Activated CD4-positive, alpha-beta T cell treated with anti-CD3 and anti-CD28 coated beads for 48 hours (primary cell): ENCODE measurements around the gene PLCG2.
"Not testable (repeated sequence)": the region's sequence is repeated elsewhere in the genome, so short reads cannot be mapped to it uniquely, and the experiment has no call there.

Experiments used
- DNase-seq: peaks from one replicate; pipeline ENCODE4 v3.0.0-alpha.2; 2020

The PLCG2 gene

DNA sequence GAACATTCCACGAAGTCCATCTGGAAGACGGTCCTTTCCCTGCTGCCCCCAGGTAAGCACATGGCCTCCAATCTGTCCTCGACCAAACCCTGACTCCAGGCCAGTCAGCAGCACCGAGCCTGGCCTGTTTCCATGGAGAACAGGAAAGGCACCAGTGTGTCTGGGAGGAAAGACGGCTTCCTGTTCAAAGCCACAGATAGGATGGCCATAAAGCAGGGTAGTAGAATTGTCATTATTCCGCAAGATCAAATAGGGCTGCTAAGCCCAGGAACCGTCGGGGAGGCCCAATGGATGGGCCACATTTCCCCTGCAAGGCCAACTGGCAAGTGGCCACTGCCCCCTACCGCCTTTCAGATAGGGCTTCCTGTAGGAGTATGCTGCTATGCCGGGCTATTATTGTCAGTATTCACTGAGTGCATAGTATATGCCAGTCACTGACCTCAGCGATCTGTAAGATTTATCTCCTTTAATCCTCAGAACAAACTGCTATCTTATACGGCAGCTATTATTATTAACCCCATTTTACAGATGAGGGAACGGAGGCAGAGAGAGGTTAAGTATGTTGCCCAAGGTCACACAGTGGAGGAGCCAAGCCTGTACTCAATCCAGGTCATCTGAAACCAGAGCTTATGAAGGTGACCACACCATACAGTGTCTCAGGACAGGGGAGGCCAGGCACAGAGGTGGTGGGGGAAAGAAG is 23.0 kb upstream of the PLCG2 start:
- no peak for DNase-seq

DNA sequence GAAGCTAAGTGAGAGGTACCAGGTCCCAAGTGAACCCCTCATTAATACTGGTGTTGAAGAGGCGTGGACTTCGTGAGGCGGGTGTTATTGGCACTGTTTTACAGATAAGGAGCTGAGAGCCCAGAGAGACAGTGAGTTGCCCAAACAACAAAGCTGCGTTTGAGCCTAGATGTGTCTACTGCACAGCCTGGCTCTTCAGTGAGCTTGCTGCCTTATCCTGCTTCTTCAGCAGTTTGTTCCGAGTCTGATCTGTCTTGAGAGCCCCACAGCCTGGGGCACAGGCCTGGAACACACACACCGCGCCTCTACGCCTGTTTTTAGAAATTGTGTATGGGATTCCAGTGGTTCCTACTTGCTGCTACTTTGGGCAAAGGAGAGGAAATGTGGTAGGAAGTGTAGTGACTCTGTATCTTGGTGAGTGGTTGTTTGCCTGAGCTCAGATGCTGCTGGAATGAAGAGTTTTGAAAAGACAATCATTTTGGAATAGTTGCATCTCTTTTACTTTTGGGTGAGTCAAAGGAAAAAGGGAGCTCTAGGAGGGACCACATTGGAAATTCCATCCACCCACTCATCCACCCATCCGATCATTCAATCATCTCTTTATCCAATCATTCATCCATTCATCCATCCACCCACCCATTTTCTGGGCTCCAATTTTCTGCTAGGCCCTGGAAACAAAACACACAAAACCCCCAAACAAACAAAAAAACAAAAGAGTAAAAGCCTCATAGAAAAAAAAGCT is 22.3 kb upstream of the PLCG2 start:
- no peak for DNase-seq

DNA sequence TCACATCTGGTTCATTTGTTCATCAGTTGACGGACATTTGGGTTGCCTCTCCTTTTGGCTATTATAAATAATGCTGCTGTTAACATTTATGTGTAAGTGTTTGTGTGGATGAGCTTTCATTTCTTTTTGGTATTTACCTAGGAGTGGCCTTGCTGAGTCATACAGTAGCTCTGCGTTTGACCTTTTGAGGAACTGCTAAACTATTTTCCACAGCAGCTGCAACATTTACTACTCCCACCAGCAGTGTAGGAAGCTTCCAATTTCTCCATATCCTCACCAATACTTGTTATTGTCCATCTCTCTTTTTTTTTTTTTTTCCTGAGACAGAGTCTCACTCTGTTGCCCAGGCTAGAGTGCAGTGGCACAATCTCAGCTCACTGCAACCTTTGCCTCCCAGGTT is 20.7 kb upstream of the PLCG2 start:
- DNase-seq = no peak

DNA sequence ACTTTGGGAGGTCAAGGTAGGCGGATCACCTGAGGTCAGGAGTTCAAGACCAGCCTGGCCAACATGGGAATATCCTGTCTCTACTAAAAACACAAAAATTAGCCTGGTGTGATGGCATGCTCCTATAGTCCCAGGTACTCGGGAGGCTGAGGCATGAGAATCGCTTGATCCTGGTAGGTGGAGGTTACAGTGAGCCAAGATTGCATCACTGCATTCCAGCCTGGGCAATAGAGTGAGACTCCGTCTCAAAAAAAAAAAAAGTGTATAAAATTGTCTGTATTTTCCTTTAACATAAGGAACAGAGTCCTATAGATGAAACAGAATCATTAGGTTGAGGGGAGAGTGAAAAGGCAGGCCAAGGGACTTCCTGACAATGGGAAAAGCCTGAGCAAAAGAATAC is 16.8 kb upstream of the PLCG2 start:
- DNase-seq = not testable (repeated sequence)

DNA sequence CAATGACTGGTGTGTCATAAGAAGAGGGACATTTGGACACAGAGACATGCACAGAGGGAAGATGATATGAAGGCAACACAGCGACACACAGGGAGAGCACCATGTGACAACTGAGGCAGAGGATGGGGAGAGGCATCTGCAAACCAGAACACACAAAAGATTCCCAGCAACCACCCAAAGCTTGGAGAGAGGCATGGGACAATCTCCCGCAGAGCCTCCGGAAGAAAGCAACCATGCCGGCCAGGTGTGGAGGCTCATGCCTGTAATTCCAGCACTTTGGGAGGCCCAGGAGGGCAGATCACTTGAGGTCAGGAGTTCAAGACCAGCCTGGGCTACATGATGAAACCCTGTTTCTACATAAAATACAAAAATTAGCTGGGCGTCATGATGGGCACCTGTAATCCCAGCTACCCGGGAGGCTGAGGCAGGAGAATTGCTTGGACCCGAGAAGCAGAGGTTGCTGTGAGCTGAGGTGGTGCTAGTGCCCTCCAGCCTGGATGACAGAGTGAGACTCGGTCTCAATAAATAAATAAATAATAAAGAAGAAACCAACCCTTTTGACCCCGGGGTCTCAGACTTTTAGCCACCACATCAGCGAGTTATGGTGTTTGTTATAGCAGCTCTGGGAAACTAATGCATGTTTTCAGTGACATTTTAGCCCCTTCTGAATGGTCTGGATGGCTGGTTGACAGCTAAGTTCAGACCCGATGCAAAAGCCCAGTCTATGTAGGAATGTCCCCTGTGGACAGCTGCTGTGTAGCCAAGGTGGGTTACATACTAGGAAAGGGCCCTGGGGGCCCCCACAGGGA is 13.8 kb upstream of the PLCG2 start:
- DNase-seq = no peak

DNA sequence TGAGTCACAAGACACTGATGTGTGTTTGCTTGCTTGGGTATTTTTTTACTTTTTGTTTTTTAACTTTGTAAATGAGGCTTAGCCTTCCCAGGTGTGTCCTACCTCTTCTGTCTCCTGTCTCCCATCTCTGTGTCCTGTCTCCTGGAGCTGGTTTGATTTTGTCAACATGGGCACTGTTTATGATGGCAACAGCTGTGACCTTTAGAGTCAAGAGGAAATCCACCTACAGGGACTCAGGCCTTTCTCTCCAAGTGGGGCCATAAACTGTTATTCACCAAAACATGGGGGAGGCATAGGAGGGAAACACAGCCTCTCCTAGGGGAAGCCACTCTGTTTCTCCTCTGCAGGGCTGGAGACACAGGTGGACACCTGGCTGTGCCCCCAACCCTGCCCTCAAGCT is 13.1 kb upstream of the PLCG2 start:
- DNase-seq = no peak

DNA sequence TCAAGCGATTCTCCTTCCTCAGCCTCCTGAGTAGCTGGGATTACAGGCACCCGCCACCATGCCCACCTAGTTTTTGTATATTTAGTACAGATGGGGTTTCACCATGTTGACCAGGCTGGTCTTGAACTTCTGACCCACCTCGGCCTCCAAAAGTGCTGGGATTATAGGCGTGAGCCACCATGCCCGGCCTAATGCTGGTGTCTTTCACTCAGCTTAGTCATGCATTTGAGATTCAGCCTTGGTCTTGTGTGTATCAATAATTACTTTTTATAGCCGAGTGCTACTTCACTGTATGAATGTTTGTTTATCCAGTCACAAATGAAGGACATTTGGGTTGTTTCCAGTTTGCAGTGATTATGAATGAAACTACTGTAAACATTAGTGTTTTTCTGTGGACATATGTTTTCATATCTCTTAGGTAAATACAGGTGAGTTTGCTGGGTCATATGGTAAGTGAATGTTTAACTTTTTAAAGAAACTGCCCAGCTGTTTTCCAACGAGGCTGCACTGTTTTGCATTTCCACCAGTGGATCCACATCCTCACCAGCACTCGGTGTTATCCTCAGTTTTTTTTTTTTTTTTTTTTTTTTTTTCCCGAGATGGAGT is 11.0 kb upstream of the PLCG2 start:
- no peak for DNase-seq

DNA sequence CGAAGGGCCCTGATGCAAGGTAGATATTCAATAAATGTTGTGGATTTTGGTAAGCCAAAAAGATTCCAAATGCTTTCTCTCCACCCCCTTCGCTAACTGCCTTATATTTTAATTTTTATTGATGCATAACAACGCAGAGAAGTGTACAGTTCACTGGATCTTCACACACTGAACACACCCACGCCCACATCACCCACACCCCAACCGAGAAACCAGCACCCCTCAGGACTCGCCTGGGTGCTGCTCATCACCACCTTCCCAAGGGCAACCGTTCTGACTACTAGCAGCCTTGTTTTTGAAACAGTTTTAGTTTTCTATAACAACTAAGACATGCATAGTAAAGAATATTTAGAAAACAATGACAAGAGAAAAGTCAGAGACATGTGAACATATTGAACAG is 9.1 kb upstream of the PLCG2 start:
- DNase-seq = no peak

DNA sequence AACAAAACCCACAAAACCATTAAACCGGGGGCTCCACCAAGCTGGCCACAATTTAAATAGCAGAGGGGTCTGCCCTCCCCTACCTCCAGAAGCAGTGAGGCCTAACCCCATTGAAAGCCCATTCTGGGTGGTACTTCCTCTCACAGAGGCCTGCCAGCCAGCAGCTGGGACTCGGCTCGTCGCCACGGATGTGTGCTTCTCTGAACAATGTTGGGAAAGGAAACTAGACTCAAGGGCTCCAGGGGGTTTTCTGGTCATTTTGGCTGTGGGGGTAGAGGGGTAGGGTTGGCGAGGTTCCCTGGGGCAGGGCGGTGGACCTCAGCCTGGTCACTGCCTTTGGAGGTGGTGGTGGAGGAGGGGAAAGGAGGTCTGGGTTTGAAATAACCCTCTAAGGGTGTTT is 4.7 kb upstream of the PLCG2 start:
- no peak for DNase-seq

DNA sequence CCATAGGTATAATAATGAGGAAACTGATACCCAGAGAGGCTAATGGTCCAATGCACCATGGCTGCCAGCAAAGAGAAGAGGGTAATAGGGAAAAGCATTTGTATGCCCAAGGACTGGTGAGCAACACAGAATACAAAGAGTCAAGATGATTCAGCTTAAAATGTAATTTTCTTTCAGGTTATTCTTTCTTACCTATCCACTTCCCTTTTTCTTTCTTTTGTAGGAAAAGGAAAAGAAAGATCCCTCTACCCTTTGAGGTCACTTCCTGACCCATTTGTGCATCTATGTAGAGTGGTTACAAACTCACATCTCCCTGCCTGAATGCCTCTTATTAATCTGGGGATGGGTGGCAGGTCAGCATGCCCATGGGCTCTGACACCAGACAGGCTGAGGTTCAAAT is 3.5 kb upstream of the PLCG2 start:
- no peak for DNase-seq

DNA sequence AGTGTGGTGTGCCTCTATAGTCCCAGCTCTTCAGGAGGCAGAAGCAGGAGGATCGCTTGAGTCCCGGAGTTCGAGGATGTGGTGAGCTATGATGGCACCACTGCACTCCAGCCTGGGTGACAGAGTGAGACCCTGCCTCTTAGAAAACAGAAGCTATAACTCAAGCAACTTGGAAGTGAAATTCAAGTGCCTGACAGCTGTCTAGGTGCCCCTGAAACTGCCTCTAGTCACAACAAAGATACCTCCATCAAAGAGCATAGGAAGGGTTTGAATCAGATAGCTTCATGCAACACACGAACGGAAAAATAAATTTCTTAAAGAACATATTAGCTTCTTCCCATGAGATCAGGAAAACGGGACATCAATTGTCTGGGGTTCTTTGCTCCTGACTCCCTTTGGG is 860 bp upstream of the PLCG2 start:
- no peak for DNase-seq

DNA sequence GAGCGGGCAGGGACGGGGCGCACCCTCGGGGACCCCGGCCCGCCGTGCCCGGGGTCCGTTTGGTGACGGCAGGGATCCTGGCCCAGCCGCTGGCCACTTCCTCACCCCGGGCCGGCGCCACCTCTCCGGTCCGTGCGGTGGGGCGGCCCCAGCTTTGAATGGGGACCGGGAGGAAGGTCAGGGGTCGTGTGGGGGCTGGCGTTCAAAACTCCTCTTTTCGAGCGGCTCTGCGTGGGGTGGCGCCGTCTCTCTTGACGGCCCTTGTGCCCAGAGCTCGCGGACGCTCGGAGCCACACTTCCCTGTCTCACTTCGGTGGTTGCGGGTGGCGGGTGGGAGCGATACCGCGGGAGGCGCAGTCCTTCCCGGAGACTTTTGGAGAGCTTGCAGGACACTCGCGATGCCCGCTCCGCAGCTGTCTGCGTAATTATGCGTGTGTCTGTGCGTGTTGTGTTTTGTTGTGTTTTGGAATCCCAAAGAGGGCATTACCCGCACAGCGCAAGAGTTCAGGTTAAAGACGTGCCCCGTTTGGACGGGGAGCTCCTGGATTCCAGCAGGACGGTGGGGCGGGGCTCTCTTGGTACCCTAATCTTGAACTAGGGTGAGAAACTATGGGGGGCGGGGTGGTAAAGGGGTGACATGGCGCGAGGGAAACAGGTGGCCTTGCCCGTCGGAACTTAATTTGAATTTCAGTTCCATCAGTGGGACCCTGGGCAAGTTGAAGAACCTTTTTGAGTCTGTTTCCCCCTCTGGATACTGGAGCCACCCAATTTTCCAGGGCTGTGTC is 637 bp downstream of the PLCG2 start:
- DNase-seq = peak; percentile 20

DNA sequence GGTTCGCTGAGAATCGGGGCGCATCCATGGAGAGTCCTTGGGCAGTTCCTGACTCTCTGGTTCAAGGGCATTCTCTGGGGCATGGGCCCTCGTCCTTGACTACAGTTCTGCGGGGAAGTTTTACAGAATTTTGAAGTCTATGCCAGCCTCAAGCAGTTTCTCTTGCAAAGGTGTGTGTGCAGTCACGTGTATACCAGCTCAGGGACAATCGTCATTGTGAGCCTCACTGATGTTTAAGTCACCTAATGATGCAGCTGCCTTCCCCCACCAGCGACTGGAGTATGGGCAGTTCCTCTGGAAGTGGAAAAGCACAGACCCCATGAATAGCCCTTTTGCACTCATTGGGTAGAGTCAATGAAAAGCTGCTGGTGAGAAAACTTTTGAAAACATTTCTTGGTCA is 1.3 kb downstream of the PLCG2 start:
- DNase-seq = no peak

DNA sequence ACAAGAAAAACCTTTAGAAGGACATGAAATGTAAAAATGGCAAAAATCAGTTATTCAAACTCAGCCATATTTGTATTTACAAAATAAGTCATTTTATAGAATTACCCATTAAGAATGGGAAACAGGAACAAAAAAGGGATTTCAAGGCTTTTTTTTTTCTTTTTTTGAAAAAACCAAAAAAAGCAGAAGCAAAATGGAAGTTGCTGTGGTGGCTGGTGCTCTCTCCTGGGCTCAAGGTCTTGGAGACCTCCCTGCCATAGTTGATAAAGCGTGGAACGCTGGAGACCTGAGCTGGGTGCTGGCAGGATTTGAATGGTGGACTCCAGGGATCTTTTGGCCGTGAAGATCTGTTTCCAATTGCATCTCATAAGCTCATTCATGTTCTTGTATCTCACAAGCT is 3.1 kb downstream of the PLCG2 start:
- no peak for DNase-seq

DNA sequence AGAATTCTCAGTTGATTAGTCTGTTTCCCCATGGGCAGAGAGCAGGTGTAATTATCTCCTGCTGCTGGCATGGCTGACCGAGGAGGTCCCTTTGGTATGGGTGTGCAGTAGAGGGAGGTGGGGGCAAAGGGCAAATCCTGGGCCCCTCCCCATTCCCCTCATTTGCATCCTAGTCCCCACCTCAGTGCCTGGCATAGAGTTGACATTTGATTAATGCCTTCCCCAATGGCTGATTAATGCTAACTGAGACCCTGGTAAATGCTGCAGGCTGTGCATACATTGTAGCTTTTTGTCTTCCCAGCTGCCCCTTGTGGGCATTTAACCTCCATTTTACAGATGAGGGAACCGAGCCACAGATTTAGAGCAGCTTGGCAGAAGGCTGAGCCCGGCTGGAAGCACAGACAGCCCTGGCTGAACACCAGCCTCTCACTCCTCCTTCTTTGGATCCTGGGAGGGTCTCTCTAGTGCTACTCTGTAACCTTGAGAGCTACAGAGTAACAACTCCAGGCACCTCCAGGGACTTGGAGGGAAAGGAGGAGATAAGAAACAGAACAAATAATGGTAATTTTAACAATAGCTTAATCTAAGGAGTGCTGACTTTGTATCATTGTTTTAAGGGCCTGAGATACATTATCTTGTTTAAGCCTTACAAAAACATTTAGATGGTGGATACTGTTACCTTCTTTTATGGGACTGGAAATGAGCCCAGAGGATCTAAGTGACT is 5.1 kb downstream of the PLCG2 start:
- no peak for DNase-seq

DNA sequence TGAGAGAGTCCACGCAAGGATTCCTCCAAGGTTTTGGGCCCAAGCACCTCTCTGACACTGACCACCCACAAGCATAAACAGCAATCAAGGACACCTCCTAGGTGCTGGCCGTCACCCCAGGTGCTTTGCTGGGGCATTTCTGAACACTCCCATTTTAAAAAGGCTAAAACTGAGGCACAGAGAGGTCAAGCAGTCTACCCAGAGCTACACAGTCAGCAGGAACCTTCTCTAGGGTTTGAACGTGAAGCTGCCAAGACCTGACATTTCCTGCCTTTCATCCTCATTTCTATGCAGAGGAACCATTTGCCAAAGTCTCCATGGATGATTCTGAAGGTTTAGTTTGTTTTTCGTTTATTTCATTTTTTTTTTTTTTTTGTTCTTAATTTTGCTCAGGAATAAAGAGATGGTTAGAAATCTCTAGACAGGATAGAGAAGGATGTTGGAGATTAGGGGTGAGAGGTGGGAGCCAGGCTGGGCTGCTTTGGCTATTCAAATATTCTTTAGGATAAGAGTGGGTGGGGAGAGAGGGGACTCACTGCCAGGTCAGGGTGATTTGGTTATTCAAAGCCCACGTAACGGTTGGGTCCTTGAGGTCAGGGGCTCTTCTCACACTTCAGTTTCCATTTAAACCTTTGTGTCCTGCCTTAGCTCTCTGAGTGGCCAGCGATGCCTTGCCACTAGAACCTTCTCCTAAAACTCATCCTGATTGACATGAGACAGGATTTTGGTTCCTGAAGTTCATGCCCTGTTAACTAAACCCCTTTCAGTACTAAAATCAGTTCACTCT is 6.2 kb downstream of the PLCG2 start:
- no peak for DNase-seq

DNA sequence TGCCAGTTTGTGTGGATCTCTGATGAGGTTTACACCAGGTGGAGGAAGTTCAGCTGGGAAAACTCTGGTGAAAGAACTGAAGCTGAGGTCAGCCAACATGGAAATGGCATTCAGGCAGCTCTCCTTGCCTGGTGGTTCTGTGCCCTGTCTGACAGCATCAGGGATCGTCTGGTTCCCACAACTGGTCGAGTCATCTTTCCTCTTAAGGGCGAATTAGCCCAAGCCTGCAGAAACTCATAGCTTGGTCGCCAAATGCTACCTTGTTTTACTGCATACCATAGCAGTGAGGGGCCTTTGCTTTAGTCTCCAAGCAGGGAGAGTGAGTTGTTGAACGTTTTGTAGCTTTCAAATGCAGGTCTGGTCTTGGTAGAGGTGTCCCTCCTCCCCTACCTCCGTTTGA is 7.2 kb downstream of the PLCG2 start:
- DNase-seq = no peak

DNA sequence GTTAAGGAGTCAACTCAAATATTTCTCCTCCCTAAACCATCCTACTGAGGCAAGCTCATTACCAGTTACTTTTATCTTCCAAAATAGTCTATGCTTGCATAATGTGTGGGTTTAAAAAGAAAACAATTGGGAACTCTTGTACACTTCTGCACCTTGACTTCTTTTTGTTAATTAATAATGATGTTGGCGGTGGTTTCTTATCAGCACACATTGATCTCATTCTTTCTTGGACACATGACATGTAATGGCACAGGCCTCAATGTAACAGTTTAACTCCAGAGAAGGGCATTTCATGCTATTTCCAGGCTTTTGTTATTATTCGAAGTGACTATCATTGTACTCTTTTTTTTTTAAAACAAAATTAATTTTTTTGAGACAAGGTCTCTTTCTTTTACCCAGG is 7.8 kb downstream of the PLCG2 start:
- DNase-seq = no peak

DNA sequence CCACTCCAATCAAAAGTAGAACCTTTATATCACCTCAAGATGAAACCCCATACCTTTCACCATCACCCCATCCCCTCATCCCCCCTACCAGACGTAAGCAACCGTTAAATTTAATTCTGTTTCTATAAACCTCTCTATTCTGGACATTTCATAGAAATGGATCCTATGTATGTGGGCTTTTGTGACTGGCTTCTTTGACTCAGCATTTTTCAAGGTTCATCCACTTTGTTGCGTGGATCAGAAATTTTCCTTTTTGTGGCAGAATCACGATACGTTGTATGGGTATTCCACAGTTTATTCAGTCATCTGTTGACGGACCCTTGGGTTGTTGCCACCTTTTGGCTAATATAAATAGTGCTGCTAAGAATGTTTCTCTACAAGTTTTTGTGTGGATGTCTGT is 8.6 kb downstream of the PLCG2 start:
- no peak for DNase-seq

DNA sequence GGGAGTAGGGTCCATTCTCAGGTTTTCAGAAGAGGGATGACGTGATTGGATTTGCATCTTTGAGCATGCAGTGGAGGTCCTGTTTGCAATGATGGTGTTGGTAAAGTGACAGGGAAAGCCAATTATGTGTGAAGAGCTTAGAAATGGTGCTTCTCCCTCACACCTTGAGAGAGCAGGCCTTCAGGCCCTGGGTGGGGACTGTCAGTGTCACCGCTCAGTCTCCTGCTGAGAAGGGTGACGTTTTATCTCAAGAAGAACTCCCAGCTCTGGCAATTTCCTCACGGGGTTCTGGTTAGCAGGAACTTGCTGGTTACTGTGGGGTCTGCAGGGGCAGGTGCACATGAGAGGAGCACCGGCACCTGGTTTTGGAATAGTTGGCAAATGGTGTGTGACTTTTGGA is 11.2 kb downstream of the PLCG2 start:
- no peak for DNase-seq

DNA sequence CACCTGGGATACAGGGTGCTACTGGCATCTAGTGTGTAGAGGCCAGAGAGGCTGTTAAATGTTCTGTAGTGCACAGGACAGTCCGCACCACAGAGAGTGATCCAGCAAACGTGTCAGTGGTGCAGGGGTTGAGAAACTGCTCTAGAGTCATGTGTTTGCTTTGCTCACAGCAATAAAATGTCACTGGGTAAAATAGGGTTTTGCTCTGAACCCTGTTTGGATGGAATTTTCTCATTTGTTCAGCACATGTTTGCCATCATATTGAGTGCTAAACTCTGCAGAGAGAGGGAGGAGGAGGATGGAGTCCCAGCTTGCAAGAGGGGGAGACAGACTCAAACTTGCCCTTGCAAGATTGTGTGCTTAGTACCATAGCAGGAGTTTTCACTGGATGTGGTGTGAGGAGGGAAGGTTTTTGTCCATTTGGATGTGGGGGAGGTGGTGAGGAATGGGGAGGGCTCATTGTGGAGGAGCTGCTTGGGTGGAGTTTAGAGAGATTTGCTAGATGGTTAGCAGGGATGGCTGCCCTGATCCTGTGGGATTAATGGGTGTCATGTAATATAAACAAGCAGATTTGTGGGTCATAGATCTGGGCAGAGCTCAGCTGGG is 11.8 kb downstream of the PLCG2 start:
- no peak for DNase-seq
